ENCODE data around the gene ADGRL3.

GRCh38 chr4:61293707-61294400 lies 93.7 kb downstream of the ADGRL3 start:
- TF ChIP-seq, protein P1, sequence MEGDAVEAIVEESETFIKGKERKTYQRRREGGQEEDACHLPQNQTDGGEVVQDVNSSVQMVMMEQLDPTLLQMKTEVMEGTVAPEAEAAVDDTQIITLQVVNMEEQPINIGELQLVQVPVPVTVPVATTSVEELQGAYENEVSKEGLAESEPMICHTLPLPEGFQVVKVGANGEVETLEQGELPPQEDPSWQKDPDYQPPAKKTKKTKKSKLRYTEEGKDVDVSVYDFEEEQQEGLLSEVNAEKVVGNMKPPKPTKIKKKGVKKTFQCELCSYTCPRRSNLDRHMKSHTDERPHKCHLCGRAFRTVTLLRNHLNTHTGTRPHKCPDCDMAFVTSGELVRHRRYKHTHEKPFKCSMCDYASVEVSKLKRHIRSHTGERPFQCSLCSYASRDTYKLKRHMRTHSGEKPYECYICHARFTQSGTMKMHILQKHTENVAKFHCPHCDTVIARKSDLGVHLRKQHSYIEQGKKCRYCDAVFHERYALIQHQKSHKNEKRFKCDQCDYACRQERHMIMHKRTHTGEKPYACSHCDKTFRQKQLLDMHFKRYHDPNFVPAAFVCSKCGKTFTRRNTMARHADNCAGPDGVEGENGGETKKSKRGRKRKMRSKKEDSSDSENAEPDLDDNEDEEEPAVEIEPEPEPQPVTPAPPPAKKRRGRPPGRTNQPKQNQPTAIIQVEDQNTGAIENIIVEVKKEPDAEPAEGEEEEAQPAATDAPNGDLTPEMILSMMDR (IDR thresholded peaks at IDR 0.05): no peak
- no peak for TF ChIP-seq POLR2A (IDR thresholded peaks at IDR 0.05)
